Right lobe of liver (tissue), 4 donors: Measurements from ENCODE around the gene SPATA6.

Source experiments
- CTCF ChIP-seq, 4 donors: fragments of 200-600 bp in 3 of 4; fragments of 450-650 bp in 1 of 4; IDR thresholded peaks; one replicate each; pipeline versions ENCODE4 v1.5.1 to v1.8.0; 2016 to 2022; ENCODE audit warnings: antibody characterized with exemption in 4 of 4, mild to moderate bottlenecking in 2 of 4
- POLR2A ChIP-seq: fragments of 450-650 bp; IDR thresholded peaks from one replicate; pipeline ENCODE4 v1.6.1; 2017; ENCODE audit warnings: antibody characterized with exemption, mild to moderate bottlenecking
- donor health status: DM: no; HTN: no; CAD: no.
- donor health status: DM: no; HTN: no; CAD: no.
- donor health status: DM: no; HTN: yes; CAD: no.

- TF ChIP-seq CTCF (IDR thresholded peaks at IDR 0.05) (no peak), POLR2A (no peak)
Measured at GRCh38 chr1:48488721-48489120, 16.7 kb upstream of the SPATA6 start.
